Measurements from ENCODE around the gene PDZD2.

DNA sequence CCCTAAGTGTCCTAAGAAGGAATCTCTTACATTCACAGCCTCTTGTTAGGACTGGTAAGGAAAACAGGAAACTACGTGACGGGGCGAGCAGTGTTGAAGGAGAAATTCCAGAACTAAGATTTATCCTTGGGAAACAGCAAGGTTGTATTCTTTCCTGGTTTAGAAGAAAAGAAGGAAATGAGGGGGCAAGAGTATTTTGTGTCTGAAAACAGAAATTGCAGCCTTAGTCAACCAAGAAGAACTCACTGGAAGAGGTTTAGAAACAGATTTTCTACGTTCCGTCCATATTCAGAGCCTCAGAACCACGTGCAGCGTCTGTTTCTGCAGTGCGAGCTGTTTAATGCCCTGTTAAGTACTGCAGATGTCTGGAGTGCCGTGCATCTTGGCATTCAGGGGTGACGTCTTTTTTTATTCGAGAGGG, 460.0 kb downstream of the PDZD2 start:
- TF ChIP-seq, protein P1, sequence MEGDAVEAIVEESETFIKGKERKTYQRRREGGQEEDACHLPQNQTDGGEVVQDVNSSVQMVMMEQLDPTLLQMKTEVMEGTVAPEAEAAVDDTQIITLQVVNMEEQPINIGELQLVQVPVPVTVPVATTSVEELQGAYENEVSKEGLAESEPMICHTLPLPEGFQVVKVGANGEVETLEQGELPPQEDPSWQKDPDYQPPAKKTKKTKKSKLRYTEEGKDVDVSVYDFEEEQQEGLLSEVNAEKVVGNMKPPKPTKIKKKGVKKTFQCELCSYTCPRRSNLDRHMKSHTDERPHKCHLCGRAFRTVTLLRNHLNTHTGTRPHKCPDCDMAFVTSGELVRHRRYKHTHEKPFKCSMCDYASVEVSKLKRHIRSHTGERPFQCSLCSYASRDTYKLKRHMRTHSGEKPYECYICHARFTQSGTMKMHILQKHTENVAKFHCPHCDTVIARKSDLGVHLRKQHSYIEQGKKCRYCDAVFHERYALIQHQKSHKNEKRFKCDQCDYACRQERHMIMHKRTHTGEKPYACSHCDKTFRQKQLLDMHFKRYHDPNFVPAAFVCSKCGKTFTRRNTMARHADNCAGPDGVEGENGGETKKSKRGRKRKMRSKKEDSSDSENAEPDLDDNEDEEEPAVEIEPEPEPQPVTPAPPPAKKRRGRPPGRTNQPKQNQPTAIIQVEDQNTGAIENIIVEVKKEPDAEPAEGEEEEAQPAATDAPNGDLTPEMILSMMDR (IDR thresholded peaks at IDR 0.05): no peak
- TF ChIP-seq POLR2A (IDR thresholded peaks at IDR 0.05) (no peak), POLR2AphosphoS5 (IDR thresholded peaks at IDR 0.05) (no peak), EP300 (IDR thresholded peaks at IDR 0.05) (no peak)

Data from suprapubic skin (tissue), 4 donors.